ENCODE data around the gene TMCO1.
A peak's percentile ranks its signal among the peaks of the same experiment; 100 is the strongest.

Gene TMCO1

DNA sequence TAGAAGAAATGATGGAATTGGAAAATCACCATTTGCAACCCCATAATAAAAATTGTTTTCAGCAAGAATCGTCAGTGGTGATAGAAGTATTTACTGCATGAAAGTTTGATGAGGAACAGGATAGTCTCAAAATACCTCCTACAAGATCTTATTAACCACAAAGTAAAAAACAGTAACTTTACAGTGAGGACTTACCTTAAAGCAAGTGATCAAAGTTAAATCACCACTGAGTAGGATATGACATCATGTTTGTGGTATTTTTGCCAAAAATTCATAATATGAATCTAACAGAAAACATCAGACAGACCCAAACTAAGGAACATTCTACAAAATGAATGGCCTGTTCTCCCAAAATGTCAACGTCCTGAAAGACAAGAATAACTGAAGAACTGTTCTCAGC, 90.2 kb downstream of the TMCO1 start:
- no peak overlapping the region for H3K4me3 Mint-ChIP-seq
- peaks cover 15% of the 10 kb centered on the region for H3K4me1 Mint-ChIP-seq
- no peaks in the 10 kb centered on the region for H3K27me3 Mint-ChIP-seq
- peaks cover 47% of the 10 kb centered on the region for H3K36me3 Mint-ChIP-seq (ENCODE audit: insufficient read depth)
- no peaks in the 10 kb centered on the region for H3K9me3 Mint-ChIP-seq
- DNase-seq (ENCODE audit: low spot score in 2 of 2) (no peak), ATAC-seq (replicated peaks; ENCODE audit: extremely low read depth, poor library complexity, severe bottlenecking) (peak; percentile 43)
- no peak overlapping the region for H3K27ac Mint-ChIP-seq (ENCODE audit: low read depth)

Measured in central memory CD8-positive, alpha-beta T cell (primary cell).